OCI-LY3 (cell line): ENCODE data around the gene FUT4.

Experiments used
- EZH2phosphoT487 ChIP-seq: fragments of 200-600 bp; shearing (Covaris generic); IDR thresholded peaks from 2 replicates; pipeline ENCODE4 v1.6.1; 2018; ENCODE audit warnings: antibody characterized with exemption, mixed run types, low read depth
- TF ChIP-seq, protein P1 (sequence below): fragments of 200-600, 300-600 bp; sonication (generic); IDR thresholded peaks from 2 replicates; pipeline ENCODE4 v1.5.1; 2014; ENCODE audit warnings: antibody characterized with exemption, low read length, low read depth

DNA sequence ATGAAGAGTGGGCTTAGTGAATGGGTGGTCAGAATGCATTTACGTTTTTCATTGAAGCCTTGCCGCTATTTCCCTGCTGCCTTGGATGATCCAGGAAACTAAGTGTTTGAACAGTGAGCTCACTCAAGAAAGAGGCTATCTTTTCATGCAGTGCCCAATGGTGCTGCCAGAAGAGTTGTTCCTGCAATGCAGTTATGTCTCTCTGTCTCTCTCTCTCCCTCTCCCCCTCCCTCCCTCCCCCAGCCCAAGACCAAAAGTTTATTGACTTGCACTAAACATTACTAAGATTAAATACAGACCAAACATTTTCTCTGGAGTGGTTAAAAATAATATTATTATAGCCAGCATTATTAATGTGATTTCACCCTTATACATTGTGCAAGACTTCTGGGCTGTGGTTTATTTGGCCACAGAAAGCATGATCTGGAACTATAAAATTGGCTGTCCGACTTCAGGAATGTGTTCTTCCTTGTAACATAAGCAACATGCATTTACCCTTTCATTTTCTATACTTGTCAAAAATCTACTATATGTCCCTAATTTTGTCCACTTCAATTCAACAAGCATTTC lies 6.6 kb upstream of the FUT4 start:
- TF ChIP-seq, protein P1, sequence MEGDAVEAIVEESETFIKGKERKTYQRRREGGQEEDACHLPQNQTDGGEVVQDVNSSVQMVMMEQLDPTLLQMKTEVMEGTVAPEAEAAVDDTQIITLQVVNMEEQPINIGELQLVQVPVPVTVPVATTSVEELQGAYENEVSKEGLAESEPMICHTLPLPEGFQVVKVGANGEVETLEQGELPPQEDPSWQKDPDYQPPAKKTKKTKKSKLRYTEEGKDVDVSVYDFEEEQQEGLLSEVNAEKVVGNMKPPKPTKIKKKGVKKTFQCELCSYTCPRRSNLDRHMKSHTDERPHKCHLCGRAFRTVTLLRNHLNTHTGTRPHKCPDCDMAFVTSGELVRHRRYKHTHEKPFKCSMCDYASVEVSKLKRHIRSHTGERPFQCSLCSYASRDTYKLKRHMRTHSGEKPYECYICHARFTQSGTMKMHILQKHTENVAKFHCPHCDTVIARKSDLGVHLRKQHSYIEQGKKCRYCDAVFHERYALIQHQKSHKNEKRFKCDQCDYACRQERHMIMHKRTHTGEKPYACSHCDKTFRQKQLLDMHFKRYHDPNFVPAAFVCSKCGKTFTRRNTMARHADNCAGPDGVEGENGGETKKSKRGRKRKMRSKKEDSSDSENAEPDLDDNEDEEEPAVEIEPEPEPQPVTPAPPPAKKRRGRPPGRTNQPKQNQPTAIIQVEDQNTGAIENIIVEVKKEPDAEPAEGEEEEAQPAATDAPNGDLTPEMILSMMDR = no peak
- no peak for TF ChIP-seq EZH2phosphoT487
